Liver (tissue), 9 donors: ENCODE measurements around the gene PARP9. TPM values are rescaled to one million over a fixed set of nuclear protein-coding genes. Genes with fewer than 3 reads are reported as not detected.

ENCODE experiments used
- DNase-seq: peaks from one replicate; pipeline ENCODE4 v3.0.0-alpha.2; 2017; ENCODE audit warnings: low spot score
- H3K27ac ChIP-seq, 2 donors: one replicate each; pipeline ENCODE4 v1.7.0; 2013; ENCODE audit warnings: inconsistent platforms in 2 of 2, low read length in 2 of 2, control low read depth in 1 of 2, low read depth in 1 of 2, mild to moderate bottlenecking in 1 of 2
- H3K27me3 ChIP-seq, 4 donors: one replicate each; pipeline versions ENCODE4 v1.6.1 to v1.7.0; 2013; ENCODE audit warnings: low read length in 3 of 4, inconsistent platforms in 1 of 4, mild to moderate bottlenecking in 1 of 4, moderate library complexity in 1 of 4; ENCODE audit not compliant: control insufficient read depth in 4 of 4, insufficient read depth in 4 of 4
- H3K36me3 ChIP-seq, 4 donors: one replicate each; pipeline versions ENCODE4 v1.6.1 to v1.7.0; 2013; ENCODE audit warnings: low read length in 3 of 4, mild to moderate bottlenecking in 3 of 4, low read depth in 1 of 4, moderate library complexity in 1 of 4; ENCODE audit not compliant: control insufficient read depth in 4 of 4, insufficient read depth in 3 of 4
- H3K4me1 ChIP-seq, 4 donors: one replicate each; pipeline versions ENCODE4 v1.6.1 to v1.7.0; 2013; ENCODE audit warnings: low read length in 3 of 4, mild to moderate bottlenecking in 3 of 4, moderate library complexity in 1 of 4; ENCODE audit not compliant: control insufficient read depth in 4 of 4, insufficient read depth in 4 of 4
- H3K4me3 ChIP-seq, 3 donors: one replicate each; pipeline versions ENCODE4 v1.6.1 to v1.7.0; 2013; ENCODE audit warnings: low read length in 3 of 3, control low read depth in 1 of 3, low read depth in 1 of 3, mild to moderate bottlenecking in 1 of 3
- H3K9ac ChIP-seq, 2 donors: one replicate each; pipeline ENCODE4 v1.7.0; 2013; ENCODE audit warnings: low read length in 2 of 2, mild to moderate bottlenecking in 2 of 2, moderate library complexity in 2 of 2, control low read depth in 1 of 2, low read depth in 1 of 2
- H3K9me3 ChIP-seq, 4 donors: one replicate each; pipeline versions ENCODE4 v1.6.1 to v1.7.0; 2013; ENCODE audit warnings: low read length in 3 of 4; ENCODE audit not compliant: control insufficient read depth in 4 of 4
- FOXA1 ChIP-seq: IDR thresholded peaks from 2 replicates; pipeline ENCODE4 v1.6.1; 2016; ENCODE audit warnings: antibody characterized with exemption
- GABPA ChIP-seq, 2 donors: IDR thresholded peaks in 1 of 2; conservative IDR thresholded peaks in 1 of 2; 2 replicates each; pipeline ENCODE4 v1.6.1; 2016; ENCODE audit warnings: antibody characterized with exemption in 2 of 2, mild to moderate bottlenecking in 1 of 2, moderate library complexity in 1 of 2
- HNF4G ChIP-seq: IDR thresholded peaks from 2 replicates; pipeline ENCODE4 v1.6.1; 2016; ENCODE audit warnings: antibody characterized with exemption
- JUND ChIP-seq, 2 donors: IDR thresholded peaks; 2 replicates each; pipeline ENCODE4 v1.6.1; 2016; ENCODE audit warnings: antibody characterized with exemption in 2 of 2
- NR2F2 ChIP-seq: IDR thresholded peaks from 2 replicates; pipeline ENCODE4 v1.6.1; 2016; ENCODE audit warnings: antibody characterized with exemption
- RXRA ChIP-seq, 2 donors: IDR thresholded peaks; 2 replicates each; pipeline ENCODE4 v1.6.1; 2017 to 2018; ENCODE audit warnings: antibody characterized with exemption in 2 of 2, mild to moderate bottlenecking in 1 of 2
- YY1 ChIP-seq: IDR thresholded peaks from 2 replicates; pipeline ENCODE4 v1.6.1; 2016; ENCODE audit warnings: antibody characterized with exemption, mild to moderate bottlenecking
- WGBS: extraction: QIAGEN DNeasy Blood & Tissue Kit; methylation state at CpG from one replicate; pipeline ENCODE4 v1.1.7; 2013; 5-methylcytosine and 5-hydroxymethylcytosine counted together
- polyA plus RNA-seq, 2 donors: library from polyadenylated mRNA; stranded (reverse) in 1 of 2; unstranded in 1 of 2; fragments of 200-250 nt in 1 of 2; fragments of >200 nt in 1 of 2; fragmentation: Nextera tagmentation in 1 of 2; extraction: Ambion mirVana in 1 of 2; gene quantifications; one replicate each; pipeline versions ENCODE4 v1.2.1 to v1.2.3, GENCODE V29; 2013 to 2015
- total RNA-seq, 2 donors: library from RNA; depleted of rRNA; stranded (reverse); fragments of >200 nt; gene quantifications; one replicate each; pipeline ENCODE4 v1.2.3, GENCODE V29; 2014
- TF ChIP-seq, protein P1 (sequence below): IDR thresholded peaks from 2 replicates; pipeline ENCODE4 v1.6.1; 2016; ENCODE audit warnings: antibody characterized with exemption
- TF ChIP-seq, protein P2 (sequence below): fragments of 150-350 bp; IDR thresholded peaks from 2 replicates; pipeline ENCODE4 v1.5.1; 2017; ENCODE audit warnings: improper control_type of control experiment, low read depth, low read length; ENCODE audit not compliant: missing input control
- TF ChIP-seq, protein P3 (sequence below): IDR thresholded peaks from 2 replicates; pipeline ENCODE4 v1.6.1; 2016; ENCODE audit warnings: antibody characterized with exemption
- TF ChIP-seq, protein P4 (sequence below): IDR thresholded peaks from 2 replicates; pipeline ENCODE4 v1.6.1; 2016; ENCODE audit warnings: antibody characterized with exemption, mild to moderate bottlenecking
- TF ChIP-seq, protein P5 (sequence below): IDR thresholded peaks from 2 replicates; pipeline ENCODE4 v1.6.1; 2016; ENCODE audit warnings: antibody characterized with exemption
- donor health status: healthy.
- donor health status: healthy.
- donor health status: healthy.
- donor health status: healthy.
- donor health status: healthy.

PARP9 gene
- total and polyA plus RNA-seq, 4 donors: 34.8 to 74.0 (median 48.9) TPM

DNA sequence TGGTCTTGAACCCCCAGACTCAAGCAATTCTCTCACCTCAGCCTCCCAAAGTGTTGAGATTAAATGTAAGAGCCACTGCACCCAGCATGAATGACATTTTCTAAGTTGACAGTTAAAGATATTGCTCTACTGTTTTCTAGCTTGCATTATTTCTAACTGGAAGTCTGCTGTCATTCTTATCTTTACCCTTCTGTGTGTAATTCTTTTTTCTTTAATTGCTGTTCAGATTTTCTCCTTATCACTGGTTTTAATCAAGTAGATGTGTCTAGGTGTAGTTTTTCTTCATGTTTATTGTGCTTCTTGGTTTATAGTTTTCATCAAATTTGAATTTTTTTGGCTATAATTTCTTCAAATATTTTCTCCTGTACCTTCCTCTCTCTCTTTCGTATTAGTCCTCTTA lies 18.3 kb upstream of the PARP9 start:
- no peaks in the 10 kb centered on the region for H3K27me3 ChIP-seq
- 97% methylated on average over 1 of the region's 1 CpG for WGBS
- H3K4me3 ChIP-seq: no peak overlapping the region
- H3K36me3 ChIP-seq: peaks cover 0 to 3% (median 0%) of the 10 kb centered on the region in 4 donors
- H3K4me1 ChIP-seq: peaks cover 0 to 2% (median 0%) of the 10 kb centered on the region in 4 donors
- TF ChIP-seq, protein P1, sequence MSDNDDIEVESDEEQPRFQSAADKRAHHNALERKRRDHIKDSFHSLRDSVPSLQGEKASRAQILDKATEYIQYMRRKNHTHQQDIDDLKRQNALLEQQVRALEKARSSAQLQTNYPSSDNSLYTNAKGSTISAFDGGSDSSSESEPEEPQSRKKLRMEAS: no peak
- TF ChIP-seq YY1: no peak
- TF ChIP-seq, protein P2, sequence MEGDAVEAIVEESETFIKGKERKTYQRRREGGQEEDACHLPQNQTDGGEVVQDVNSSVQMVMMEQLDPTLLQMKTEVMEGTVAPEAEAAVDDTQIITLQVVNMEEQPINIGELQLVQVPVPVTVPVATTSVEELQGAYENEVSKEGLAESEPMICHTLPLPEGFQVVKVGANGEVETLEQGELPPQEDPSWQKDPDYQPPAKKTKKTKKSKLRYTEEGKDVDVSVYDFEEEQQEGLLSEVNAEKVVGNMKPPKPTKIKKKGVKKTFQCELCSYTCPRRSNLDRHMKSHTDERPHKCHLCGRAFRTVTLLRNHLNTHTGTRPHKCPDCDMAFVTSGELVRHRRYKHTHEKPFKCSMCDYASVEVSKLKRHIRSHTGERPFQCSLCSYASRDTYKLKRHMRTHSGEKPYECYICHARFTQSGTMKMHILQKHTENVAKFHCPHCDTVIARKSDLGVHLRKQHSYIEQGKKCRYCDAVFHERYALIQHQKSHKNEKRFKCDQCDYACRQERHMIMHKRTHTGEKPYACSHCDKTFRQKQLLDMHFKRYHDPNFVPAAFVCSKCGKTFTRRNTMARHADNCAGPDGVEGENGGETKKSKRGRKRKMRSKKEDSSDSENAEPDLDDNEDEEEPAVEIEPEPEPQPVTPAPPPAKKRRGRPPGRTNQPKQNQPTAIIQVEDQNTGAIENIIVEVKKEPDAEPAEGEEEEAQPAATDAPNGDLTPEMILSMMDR: no peak
- TF ChIP-seq HNF4G: no peak
- TF ChIP-seq NR2F2: no peak
- TF ChIP-seq, protein P3, sequence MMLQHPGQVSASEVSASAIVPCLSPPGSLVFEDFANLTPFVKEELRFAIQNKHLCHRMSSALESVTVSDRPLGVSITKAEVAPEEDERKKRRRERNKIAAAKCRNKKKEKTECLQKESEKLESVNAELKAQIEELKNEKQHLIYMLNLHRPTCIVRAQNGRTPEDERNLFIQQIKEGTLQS: no peak
- H3K9me3 ChIP-seq: peaks cover 0 to 8% (median 6%) of the 10 kb centered on the region in 4 donors
- H3K9ac ChIP-seq: no peak overlapping the region
- DNase-seq: no peak
- H3K27ac ChIP-seq: no peak overlapping the region

DNA sequence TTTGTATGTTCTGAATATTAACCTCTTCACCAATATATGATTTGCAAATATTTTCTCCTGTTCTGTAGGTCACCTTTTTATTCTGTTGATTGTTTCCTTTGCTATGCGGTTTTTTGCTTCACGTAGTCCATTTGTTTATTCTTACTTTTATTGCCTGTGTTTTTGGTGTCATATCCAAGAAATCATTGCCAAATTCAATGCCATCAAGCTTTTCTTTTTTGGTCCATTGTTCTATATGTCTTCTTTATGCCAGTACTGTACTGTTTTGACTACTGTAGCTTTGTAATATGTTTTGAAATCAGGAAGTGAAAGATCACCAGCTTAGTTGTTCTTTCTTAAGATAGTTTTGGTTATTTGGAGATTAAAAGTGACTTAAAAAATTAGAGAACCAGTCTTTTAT lies 17.5 kb upstream of the PARP9 start:
- Histone ChIP-seq H3K27ac (no peak overlapping the region), H3K9ac (no peak overlapping the region), H3K36me3 (peaks cover 0 to 3% (median 0%) of the 10 kb centered on the region in 4 donors), H3K27me3 (no peaks in the 10 kb centered on the region), H3K9me3 (peaks cover 0 to 8% (median 6%) of the 10 kb centered on the region in 4 donors), H3K4me3 (no peak overlapping the region), H3K4me1 (peaks cover 0 to 2% (median 0%) of the 10 kb centered on the region in 4 donors)
- DNase-seq: no peak
- WGBS: 97% methylated on average over 2 of the region's 2 CpGs
- TF ChIP-seq HNF4G (no peak), NR2F2 (no peak), RXRA (IDR thresholded peaks at IDR 0.05) (no peak), FOXA1 (no peak), GABPA (IDR thresholded peaks at IDR 0.05 in 1 of 2, conservative IDR thresholded peaks at IDR 0.05 in 1 of 2) (no peak), JUND (IDR thresholded peaks at IDR 0.05) (no peak), YY1 (no peak)
- TF ChIP-seq, protein P2: no peak
- TF ChIP-seq, protein P4, sequence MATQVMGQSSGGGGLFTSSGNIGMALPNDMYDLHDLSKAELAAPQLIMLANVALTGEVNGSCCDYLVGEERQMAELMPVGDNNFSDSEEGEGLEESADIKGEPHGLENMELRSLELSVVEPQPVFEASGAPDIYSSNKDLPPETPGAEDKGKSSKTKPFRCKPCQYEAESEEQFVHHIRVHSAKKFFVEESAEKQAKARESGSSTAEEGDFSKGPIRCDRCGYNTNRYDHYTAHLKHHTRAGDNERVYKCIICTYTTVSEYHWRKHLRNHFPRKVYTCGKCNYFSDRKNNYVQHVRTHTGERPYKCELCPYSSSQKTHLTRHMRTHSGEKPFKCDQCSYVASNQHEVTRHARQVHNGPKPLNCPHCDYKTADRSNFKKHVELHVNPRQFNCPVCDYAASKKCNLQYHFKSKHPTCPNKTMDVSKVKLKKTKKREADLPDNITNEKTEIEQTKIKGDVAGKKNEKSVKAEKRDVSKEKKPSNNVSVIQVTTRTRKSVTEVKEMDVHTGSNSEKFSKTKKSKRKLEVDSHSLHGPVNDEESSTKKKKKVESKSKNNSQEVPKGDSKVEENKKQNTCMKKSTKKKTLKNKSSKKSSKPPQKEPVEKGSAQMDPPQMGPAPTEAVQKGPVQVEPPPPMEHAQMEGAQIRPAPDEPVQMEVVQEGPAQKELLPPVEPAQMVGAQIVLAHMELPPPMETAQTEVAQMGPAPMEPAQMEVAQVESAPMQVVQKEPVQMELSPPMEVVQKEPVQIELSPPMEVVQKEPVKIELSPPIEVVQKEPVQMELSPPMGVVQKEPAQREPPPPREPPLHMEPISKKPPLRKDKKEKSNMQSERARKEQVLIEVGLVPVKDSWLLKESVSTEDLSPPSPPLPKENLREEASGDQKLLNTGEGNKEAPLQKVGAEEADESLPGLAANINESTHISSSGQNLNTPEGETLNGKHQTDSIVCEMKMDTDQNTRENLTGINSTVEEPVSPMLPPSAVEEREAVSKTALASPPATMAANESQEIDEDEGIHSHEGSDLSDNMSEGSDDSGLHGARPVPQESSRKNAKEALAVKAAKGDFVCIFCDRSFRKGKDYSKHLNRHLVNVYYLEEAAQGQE: no peak
- TF ChIP-seq, protein P1: no peak
- TF ChIP-seq, protein P5, sequence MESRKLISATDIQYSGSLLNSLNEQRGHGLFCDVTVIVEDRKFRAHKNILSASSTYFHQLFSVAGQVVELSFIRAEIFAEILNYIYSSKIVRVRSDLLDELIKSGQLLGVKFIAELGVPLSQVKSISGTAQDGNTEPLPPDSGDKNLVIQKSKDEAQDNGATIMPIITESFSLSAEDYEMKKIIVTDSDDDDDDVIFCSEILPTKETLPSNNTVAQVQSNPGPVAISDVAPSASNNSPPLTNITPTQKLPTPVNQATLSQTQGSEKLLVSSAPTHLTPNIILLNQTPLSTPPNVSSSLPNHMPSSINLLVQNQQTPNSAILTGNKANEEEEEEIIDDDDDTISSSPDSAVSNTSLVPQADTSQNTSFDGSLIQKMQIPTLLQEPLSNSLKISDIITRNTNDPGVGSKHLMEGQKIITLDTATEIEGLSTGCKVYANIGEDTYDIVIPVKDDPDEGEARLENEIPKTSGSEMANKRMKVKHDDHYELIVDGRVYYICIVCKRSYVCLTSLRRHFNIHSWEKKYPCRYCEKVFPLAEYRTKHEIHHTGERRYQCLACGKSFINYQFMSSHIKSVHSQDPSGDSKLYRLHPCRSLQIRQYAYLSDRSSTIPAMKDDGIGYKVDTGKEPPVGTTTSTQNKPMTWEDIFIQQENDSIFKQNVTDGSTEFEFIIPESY: no peak
